DMS53 (cell line): Measurements from ENCODE around the gene ACHE.
A peak's percentile ranks its signal among the peaks of the same experiment; 100 is the strongest.
"Not testable (repeated sequence)": the region's sequence is repeated elsewhere in the genome, so short reads cannot be mapped to it uniquely, and the experiment has no call there.

Experiments
- DNase-seq: peaks from one replicate; lab custom pipeline; 2025; lab: John Stamatoyannopoulos, UW

The ACHE gene

DNA sequence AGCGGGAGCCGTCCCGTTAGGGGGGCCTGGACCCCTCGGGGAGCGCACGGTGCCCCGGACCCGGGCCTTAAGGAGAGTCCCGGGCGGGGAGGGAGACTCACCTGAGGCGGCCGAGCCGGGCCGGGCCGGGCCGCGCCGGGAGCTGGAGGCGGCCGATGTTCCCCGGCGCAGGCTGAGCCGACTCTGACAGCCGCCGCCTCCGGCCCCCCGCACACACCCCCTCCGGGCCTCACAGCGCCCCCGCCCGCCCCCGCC, at the start of gene ACHE:
ACHE (minus strand) TSS at position 188 of the 255 bp plus-strand sequence. CDS start 1,656 bp downstream, outside the sequence.
- no peak for DNase-seq

DNA sequence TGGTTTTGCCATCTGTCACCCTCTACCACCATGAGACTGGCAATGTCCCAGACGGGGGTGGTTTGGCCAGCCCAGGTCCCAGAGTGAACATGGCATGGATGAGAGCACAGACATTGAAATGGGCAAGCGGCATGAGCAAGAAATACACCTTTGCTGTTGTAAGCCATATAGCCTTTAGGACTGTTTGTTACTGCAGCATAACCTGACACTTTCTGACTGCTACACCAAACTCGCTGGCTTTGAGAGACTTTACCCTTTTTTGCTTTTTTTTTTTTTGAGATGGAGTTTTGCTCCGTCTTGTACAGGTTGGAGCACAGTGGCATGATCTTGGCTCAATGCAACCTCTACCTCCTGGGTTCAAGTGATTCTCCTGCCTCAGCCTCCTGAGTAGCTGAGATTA, 48.5 kb upstream of the ACHE start:
- no peak for DNase-seq

DNA sequence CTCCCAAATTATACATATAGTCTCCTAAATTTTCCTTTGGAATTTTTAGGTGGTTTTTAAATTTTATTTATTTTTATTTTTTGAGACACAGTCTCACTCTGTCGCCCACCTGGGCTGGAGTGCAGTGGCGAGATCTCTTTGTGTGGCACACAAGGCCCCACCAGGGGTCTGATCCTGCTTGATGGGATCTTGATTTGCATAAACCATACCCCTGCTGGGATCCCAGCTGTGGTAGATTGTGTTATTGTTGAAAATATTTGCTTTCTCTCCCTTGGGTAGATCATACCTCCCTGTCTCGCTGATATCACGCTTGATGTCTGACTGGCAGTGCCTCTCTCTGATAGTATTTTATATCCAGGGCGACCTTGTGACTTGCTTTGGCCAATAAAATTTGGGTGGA, 48.0 kb upstream of the ACHE start:
- DNase-seq, result no peak

DNA sequence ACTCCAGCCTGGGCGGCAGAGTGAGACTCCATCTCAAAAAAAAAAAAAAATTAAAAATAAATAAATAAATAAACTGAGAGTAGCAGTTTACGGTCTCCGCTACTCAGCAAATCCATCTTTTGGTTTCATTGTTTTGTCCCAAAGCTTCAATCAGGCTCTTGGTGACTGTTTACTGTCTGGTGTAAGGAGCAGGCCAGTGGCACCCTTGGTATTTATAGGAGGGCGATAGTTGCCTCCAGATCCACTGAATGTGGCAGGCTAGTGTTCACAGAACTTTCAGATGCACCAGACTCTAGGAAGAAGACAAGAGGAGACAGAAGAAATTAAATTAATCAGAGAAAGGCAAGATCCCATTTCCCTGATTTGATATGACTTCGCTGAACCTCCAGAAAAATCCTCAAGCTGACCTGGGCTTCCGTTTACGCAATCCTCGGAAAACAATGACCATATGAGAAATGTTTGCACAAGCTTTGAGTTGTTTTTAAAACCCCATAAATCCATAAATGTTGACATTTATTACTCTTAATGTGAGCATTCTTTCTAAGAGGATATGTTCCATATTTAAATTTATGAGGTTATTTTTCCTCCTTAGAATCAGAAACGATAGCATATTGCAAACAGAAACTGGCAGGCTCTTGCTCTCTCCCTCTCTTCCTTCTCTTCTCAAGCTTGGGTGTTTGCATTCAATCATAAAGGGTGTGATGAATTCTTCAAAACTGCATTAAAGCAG, 46.5 kb upstream of the ACHE start:
- DNase-seq, result peak; percentile 57

DNA sequence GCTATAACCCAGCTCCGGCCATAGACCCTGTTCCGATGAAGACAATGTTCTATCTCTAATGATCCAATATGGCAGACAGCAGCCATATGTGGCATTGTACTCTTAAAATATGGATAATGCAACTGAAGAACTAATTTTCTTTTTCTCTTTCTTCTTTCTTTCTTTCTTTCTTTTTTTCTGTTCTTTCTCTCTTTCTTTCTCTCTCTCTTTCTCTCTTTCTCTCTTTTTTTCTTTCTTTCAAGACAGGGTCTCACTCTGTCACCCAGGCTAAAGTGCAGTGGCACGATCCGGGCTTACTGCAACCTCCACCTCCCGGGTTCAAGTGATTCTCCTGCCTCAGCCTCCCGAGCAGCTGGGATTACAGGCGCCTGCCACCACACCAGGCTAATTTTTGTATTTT, 40.5 kb upstream of the ACHE start:
- DNase-seq, result not testable (repeated sequence)

DNA sequence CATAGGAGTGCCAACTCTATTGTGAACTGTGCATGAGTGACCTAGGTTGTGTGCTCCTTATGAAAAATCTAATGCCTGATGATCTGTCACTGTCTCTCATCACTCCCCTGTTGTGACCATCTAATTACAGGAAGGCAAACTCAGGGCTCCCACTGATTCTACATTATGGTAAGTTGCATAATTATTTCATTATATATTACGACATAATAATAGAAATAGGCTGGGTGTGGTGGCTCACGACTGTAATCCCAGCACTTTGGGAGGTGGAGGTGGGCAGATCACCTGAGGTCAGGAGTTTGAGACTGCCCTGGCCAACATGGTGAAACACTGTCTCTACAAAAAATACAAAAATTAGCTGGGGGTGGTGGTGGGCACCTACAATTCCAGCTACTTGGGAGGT, 39.7 kb upstream of the ACHE start:
- DNase-seq, result not testable (repeated sequence)

DNA sequence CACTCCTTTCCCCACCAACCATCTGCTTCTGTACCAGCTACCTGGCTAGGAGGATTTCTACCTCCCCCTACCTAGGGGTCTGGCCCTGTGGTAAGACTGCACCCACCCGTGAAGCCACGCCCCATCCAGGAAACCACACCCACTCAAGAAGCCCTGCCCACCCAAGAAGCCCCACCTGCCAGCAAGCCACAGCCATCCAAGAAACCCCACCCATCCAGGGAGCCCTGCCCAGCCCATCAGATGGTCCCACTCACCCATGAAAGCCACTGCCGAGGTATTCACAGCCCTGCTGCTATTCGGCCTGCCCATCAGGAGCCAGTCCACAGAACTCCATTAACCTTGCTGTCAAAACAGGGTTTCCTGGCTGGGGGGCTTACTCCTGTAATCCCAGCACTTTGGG, 38.0 kb upstream of the ACHE start:
- DNase-seq, result no peak

DNA sequence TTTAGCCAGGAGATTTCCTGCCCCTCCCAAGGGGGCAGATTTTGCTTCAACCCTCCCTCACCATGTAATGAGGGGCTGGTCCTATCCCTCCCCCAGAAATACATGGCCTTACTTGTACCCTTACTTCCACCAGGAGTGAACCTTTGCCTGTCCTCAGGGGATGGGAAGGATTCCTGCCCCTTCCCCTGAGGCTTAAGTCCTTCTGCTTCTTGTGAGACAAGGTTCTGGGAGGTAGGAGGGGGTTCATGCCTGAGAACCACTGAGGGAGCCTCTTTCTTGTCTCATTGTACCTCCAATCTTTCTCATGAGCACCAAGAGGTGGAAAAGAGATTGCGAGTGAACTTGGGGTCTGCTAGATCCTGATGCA, 34.1 kb upstream of the ACHE start:
- DNase-seq, result no peak

DNA sequence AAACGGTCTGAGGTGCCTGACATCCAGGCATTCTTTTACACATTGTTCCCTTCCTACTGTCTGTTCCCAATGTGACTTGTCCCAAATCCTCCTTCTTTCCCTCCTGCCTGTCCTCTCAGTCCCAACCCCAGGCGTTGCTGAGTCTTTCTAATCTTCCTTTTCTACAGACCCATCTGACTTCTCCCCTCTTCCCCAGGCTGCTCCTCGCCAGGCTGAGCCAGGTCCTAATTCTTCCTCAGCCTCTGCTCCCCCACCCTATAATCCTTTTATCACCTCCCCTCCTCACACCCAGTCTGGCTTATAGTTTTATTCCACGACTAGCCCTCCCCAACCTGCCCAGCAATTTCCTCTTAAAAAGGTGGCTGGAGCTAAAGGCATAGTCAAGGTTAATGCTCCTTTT, 27.9 kb upstream of the ACHE start:
- DNase-seq, result not testable (repeated sequence)

DNA sequence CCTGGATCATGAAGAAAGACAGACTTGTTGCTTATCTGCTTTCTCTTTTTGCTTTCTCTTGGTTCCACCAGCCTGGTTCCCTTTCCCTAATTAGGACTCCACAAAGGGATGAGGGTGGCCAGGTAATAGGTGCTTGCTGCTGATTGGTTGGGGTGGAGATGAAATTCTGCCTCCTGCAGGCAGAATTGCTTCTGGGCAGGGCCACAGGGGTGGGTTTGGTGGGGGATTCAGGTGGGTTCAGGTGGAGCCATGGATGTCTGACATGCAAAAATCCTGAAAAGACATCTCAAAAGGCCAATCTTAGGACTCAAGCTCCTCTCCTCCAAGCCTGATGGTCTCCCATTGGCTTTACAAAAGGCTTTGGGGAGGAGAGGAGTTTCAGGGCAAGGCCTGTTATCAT, 25.4 kb upstream of the ACHE start:
- no peak for DNase-seq

DNA sequence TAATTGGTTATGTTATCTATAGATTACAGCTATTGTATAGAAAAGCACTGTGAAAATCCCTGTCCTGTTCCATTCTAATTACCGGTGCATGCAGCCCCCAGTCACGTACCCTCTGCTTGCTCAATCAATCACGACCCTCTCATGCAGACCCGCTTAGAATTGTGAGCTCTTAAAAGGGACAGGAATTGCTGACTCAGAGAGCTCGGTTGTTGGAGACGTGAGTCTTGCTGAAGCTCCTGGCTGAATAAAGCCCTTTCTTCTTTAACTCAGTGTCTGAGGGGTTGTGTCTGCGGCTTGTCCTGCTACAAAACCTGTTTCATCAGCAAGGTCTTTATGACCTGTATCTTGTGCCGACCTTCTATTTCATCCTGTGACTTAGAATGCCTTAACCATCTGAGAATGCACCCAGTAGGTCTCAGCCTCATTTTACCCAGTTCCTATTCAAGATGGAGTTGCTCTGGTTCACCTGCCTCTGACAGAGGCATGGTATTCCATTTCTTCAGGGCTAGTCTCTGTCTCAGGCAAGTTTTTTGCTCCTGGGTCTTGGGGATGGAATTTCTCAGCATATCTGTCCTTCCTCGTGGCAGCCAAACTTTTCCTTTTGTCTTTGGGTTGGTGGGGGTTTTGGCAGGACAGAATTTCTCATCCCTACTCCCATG, 24.2 kb upstream of the ACHE start:
- not testable (repeated sequence) for DNase-seq

DNA sequence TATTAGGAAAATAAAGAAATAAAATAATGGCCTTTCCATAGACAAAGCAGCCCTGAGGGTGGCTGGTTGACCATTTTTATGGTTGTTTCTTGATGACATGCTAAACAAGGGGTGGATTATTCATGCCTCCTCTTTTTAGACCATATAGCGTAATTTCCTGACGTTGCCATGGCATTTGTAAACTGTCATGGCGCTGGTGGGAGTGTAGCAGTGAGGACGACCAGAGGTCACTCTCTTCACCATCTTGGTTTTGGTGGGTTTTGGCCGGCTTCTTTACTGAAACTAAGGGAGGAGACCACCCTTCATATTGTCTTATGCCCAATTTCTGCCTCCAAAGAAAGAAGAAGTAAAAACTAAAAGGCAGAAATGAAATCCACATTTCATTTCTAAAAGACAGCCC, 23.6 kb upstream of the ACHE start:
- not testable (repeated sequence) for DNase-seq

DNA sequence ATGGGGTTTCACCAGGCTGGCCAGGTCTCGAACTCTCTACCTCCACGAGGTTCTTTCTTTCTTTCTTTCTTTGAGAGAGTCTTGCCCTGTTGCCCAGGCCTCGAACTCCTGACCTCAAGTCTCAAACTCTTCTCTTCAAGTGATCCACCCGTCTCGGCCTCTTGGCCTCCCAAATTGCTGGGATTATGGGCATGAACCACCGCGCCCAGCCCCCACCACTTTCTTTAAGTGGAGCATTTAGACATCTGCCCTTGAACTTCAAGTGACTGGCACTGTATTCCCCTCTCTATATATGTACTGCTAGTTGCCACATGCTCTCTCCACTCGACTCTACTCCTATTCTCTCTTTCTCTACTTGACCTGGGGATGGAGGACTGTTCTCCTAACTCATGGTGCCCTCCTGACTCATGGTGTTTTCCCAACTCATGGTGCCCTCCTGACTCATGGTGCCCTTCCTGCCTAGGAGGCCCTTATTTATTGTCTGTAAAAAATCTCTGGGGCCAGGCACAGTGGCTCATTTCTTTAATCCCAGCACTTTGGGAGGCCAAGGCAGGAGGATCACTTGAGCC, 19.3 kb upstream of the ACHE start:
- peak; percentile 37 for DNase-seq

DNA sequence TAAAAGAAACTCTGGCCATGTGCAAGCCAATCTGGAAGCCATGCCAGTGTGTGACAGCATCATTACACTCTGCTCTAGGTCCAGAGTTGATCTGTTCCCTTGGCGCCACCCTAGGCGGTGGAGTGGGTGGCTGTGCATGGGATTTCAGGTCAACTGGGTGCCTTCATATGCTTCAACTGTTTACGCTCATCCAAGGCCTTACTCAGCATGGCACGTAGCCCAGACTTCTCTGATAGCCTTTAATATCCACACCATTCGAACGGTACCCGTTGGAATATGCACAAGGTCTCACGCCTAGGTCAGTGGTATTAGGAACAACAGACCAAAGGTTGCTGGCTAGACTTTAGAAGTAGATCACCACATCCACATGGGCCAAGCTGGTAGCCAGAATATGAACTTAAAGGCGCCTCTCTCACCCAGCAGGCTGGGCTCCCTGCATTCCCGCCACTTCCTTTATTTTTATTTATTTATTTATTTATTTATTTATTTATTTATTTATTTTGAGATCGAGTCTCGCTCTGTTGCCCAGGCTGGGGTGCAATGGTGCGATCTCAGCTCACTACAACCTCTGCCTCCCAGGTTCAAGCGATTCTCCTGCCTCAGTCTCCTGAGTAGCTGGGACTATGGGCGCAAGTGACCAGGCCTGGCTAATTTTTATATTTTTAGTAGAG, 18.7 kb upstream of the ACHE start:
- no peak for DNase-seq

DNA sequence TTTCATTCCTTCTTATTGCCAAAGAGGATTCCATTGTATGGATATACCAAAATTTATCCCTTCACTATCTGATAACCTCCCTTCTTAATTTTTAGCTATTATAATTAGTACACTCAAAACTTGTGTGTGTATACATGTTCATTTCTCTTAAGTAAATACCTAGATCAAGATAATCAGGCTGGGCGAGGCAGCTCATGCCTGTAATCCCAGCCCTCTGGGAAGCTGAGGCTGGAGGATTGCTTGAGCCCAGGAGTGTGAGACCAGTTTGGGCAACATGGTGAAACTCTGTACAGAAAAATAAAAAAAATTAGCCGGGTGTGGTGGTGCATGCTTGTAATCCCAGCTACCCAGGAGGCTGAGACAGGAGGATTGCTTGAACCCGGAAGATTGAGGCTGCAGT, 15.8 kb upstream of the ACHE start:
- no peak for DNase-seq

DNA sequence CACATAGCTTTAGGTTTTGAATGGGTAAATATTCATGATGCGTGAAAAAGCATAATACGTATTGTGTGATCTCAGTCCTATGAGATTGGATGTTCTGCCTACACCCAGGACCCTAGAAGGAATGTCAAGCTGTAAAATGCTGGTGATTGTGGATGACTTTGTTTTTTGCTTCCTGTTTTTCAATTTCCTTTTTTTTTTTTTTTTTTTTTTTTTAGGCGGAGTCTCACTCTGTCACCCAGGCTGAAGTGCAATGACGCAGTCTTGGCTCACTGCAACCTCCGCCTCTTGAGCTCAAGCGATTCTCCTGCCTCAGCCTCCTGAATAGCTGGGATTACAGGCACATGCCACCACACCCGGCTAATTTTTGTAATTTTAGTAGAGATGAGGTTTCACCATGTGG, 14.8 kb upstream of the ACHE start:
- DNase-seq, result not testable (repeated sequence)

DNA sequence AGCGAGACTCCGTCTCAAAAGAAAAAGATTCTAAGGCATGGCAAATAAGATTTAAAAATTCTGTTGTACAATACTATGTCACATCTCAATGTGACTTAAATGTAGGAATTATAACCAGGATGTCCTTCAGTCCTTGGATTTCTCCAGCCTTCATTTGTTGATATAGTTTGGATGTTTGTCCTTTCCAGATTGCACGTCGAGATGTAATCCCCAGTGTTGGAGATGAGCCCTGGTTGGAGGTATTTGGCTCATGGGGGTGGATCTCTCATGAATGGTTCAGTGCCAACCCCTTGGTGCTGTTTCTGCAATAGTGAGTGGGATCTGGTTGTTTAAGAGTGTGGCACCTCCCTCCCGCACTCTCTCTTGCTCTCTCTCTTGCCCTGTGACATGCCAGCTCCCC, 12.8 kb upstream of the ACHE start:
- DNase-seq, result no peak

DNA sequence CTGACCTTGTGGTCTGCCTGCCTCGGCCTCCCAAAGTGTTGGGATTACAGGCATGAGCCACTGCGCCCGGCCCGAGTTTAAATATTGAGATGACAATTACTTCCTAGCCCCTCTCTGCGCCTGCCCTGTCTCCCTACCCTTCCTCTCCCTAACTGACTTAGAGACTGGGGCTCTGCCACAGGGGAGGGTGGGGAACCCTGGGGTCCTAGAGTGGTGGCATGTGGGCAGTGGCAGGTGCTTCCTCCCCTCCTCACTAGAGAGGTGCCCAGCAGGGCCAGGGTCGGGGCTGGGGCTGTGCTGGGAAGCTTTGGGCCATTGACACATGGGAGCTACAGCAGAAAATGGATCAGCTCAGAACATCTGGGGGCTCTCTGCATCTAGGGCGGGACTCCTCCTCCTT, 7.0 kb upstream of the ACHE start:
- no peak for DNase-seq

DNA sequence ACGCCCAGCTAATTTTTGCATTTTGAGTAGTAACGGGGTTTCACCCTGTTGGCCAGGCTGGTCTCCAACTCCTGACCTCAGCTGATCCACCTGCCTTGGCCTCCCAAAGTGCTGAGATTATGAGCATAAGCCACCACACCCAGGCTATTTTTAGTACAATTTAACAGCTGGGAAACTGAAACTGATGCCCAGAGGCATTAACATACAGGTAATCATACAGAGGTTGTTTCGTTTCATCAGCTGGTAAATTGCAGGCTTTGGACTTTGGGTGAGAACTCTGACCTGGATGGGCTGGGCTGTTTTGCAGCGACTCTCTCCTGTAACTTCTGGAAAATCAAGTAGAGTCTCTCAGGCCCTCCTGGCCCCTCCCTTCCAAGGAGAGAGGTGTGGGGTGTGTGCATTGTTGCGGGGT, 6.2 kb upstream of the ACHE start:
- no peak for DNase-seq

DNA sequence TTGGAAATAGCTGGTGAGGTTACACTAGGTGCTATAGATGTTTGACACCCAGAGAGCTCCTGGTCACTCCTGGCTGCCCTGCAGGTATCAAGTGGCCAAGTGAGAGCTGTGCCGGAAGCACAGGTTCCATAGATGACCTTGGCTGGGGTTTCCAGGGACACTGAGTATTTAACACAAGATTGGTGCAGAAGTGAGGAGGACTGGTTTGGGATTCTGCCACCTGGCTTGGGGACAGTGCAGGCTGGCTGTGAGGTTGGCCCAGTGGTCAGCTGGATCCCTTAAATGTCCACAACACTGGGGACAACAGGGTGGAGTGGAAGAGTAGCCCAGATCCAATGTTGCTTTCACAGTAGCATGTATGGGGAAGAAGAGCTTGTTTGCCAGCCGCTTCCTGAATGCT, 5.3 kb upstream of the ACHE start:
- no peak for DNase-seq

DNA sequence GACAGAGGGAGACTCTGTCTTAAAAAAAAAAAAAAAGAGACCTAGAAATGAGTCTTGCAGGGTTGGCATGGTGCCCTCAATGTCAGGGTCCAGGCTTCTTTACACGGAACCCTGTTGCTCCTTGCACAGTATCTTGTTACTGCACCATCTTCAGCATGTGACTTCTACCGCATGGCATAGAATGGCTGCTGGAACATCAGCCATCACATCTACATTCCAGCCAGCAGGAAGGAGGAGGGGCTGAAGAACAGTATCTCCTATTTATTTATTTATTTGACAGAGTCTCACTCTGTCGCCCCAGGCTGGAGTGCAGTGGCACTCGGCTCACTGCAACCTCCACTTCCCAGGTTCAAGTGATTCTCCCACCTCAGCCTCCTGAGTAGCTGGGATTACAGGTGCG, 3.7 kb upstream of the ACHE start:
- DNase-seq, result no peak

DNA sequence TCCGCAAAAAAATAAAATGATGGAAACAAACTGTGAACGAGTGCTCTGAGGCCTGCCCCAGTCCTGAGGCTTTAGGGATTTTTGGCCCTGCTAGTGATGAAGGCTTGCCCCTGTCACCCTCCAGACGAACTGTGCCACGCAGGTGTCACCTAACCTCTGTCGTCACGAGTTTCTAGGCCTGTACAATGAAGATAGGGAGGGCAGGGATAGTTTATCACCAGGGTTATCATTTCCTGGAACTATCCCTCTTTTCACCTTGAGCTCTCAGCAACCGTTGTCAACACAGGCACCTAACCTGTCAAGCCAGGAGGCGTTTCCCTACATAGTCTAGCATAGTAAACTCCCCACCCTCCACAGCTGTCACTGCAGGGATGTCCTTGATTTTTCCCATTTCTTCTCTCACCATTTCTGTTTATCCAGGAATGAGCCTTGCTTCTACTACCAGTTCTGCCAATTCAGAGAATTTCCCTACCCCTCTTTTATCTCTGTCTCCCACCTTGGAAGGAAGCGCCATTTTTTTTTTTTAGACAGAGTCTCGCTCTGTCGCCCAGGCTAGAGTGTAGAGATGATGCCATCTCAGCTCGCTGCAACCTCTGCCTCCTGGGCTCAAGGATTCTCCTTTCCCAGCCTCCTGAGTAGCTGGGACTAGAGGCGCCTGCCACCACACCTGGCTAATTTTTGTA, 2.2 kb upstream of the ACHE start:
- peak; percentile 60 for DNase-seq
